GM18873 (cell line): Measurements from ENCODE around the gene CALHM3.
"Not testable (repeated sequence)": the region's sequence is repeated elsewhere in the genome, so short reads cannot be mapped to it uniquely, and the experiment has no call there.

Experiments
- ATAC-seq: cut with Tn5 transposase; IDR thresholded peaks from one replicate; pipeline ENCODE4 v1.9.1; 2021; ENCODE audit warnings: mild to moderate bottlenecking, moderate library complexity, moderate number of reproducible peaks; ENCODE audit not compliant: unreplicated experiment, low FRiP score

The CALHM3 gene

DNA sequence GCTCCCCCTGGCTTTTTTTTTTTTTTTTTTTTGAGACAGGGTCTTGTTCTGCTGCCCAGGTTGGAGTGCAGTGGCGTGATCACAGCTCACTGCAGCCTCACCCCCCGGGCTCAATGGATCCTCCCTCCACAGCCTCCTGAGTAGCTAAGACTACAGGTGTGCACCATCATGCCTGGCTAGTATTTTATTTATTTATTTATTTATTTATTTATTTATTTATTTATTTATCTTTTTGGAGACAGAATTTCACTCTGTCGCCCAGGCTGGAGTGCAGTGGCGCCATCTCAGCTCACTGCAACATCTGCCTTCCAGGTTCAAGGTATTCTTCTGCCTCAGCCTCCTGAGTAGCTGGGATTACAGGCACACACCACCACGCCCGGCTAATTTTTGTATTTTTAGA is 24.7 kb upstream of the CALHM3 start:
- not testable (repeated sequence) for ATAC-seq

DNA sequence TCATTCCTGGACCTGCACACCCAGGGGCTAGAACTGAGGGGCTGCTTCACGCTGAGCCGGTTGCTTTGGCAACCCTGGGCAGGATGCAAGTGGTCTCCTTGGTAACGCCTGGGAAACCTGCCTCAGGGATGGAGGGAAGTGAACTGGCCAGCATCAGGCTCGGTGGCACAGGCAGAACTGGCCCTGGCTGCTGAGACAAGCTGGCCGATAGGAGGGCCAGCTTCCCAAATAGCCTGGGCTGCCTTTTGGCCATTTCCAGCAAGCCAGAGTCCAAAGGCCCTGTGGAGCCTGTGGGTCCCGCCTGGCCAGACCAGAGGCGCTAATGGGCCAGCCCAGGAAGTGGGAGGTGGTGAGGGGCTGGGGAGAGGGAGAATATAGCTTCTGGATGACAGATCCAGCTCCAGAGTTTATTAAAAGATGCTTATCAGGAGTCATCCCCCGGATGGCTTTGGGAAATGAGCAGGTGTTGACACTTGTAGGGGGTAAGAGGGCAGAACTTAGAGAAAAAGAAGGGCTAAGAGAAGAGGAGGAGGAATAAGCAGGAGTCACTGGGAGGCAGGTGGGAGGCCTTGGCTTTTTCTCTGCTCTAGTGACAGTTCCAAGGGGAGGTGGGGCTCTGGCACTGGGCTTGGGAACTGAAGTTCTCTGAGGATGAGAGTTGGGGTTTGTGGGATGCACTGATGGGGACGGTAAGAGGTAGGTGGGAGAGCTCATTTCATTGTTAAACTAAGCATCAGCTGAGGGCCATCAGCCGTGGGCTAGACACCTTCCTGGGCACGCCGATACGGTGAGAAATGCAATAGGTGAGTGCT is 24.0 kb upstream of the CALHM3 start:
- ATAC-seq, result no peak

DNA sequence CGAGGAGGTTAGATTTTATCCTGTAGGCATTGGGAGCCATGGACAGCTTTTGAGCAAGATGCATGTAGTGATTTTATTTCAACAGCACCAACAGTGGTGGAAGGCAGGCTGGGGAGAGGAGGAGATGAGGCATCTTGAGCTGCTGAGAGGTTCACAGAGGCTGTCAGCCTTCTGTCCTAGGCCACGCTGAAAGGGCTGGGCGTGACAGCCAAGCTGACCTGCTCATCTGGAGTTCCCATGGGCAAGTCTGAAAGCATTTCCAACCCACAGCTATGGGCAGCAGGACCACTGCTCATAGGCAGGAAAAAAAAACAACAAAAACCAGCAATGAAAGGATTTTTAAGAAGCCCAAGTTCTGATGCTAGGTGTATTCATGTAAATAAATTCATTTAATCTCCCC is 22.1 kb upstream of the CALHM3 start:
- no peak for ATAC-seq

DNA sequence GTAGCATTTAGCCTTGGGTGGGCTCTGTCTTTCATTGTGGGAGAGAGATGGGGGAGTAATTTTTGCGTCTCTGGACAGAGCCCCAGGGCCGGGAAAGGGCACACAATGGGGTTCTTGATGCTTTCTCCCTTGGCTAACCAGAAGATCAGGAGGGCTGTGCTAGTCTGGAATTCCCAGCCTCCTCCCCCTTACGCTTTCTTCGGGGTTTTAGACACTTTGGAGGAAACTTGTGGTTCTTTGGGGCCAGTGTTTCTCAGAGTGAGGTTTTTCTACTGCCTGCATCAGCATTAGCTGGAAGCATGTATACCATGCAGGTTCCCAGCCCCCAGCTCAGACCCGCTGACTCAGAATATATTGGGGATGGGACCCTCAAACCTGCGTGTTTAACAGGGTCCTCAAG is 21.4 kb upstream of the CALHM3 start:
- no peak for ATAC-seq

DNA sequence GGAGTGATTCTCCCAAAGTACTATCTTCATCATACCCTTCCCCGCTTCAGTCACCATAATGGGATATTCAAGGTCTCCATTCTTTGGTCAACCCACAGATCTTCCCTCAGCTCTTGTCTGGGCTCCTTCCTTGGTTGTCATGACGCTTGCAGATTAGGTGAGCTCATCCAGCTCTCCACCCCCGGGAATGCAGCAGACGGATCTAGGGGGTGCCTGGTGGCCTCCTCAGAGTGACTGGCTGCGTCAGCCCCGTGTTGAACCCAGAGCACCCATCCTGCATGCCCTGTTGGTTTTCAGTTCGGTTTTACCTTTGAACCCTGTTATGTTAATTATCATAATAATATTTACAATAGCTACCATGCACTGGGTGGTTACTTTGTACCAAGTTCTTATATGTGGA is 20.8 kb upstream of the CALHM3 start:
- ATAC-seq, result no peak

DNA sequence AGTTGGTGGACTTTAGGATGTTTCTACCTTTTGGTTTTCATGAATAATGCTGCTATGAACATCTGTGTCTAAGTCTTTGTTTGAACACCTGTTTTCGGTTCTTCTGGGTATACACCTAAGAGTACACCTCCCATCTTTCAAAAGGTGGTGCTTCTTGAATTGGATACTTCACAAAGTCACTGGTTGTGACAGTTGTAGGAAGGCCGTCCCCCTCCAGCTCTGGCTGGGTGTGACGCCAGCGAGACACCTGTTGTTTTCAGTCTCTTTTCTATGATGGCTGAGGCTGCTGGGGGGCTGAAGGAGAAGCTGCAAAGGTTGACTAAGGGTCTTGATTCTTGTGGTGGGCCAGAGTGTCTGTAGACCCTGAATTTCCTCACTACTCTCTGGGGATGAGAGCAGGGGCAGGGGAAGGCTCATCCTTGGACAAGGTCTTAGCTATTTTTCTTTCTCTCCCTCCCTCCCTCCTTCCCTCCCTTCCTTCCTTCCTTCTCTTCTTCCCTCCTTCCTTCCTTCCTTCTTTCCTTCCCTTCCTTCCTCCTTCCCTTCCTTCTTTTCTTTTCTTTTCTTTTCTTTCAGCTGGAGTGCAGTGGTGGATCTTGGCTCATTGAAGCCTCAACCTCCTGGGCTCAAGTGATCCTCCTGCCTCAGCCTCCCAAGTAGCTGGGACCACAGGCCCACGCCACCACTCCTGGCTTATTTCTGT is 20.0 kb upstream of the CALHM3 start:
- no peak for ATAC-seq

DNA sequence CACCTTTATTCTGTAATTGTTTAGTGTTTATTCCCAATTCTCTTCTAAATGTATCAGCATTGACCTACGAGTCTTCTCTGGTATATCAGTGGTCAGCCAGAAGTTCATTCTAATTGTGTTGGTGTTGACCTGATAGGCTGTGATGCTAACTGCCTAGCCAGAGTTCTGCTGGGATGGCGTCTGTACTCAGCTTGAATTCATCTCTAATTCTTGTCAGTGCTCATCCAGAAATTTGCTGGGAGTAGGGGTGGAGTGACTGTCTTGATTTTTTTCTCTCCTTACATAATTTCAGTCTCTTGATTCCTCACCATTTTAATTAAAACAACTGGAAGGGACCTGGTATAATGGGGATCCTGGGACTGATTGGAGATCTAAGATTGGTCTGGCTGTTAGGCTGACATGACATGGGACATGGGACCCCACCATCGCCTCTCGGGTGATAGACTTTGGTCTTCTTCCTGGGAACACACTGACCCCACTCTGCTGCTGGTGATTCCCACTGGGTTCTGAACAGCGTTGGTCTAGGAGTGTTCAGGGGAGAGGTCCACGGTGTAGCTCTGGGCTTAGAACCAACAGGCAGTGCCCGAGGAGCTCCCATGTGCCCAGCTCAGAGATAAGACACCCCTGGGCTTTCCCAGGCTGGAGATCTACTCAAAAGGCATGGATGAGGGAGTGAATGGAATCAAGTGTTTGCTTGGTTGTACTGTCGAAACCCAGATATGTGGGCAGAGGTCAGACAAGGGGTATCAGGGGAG is 18.3 kb upstream of the CALHM3 start:
- ATAC-seq, result no peak

DNA sequence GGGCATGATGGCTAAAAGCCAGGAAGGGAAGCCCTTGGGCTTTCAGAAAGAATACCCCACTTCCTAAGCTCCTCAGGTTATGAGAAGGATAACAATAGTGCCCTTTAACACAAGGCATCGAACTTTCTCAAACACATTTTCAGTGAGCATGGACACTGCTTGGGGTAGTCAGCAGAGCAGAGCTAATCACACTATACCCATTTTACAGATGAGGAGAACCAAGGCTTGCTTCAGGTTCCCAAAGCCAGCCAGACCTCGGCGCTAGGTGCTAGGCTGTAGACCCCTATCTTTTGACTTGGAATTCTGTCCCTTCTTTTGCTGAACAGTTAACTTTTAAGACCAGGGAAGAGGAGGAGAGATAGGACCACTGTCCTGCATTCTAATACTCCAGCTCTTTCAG is 16.3 kb upstream of the CALHM3 start:
- no peak for ATAC-seq

DNA sequence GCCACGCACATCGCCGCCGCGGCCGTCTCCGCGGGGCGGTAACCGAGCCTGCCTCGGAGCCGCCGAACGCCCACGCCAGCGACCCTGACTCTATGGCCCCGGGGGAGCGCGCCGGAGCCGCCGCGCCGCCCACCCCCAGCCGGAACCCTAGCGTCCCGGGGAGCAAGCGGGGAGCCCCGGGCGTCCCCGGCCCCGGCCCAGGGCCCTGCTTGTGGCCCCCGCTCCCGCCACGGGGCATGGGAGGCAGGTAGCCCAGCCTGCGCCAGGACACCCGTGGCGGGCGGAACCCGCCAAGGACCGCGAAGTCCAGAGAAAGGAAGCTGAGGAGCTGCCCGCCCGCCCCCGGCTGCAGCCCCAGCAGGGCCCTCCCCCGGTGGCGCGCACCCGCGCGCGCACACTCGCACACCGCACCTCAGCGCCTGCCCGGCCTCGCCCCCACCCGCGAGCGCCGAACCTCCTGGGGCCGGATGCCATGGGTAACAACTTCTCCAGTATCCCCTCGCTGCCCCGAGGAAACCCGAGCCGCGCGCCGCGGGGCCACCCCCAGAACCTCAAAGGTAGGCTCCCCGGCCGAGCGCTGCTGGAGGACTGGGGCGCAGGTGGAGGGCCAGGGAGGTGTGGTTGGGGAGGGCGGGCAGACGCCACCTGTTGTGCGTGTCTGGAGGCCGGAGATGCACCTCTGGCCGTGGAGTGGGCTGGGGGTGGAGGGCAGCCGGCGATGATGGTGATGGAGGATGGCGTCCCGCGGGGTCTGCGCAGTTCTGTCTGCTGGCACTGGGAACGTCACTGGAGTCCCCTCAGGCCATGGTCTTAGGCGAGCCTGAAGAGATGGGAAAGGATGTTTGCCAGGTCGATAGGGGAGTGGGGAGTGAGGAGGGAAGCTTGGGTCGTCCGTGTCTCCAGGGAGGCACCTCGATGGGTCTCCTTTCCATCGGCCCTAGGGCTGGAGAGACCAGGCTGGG is 15.2 kb upstream of the CALHM3 start:
- ATAC-seq, result no peak

DNA sequence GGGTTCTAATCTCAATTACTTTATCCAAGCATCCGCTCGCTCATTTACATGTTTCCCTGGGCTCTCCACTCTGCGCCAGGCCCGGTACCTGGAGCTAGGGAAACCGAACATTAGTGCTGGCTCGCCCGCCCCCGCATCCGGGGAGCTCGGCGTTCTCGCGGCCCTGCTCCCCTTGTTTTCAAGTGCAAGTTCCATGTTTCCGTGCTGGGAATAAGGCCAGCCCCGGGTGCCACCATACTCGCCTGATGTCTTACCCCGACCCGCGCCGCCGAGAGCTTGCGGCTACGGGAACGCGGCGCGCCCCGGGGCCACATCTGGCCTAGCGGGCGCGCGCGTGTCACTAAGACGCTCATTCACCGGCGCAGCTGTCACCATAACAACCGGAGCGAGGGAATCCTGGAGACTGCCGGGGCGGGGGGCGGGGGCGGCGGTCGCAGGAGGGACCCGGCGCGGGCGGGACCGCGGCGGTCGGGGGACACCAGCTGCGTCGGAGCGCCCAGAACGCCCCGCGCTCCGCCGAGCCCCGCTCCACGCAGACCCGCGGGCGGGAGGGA is 14.4 kb upstream of the CALHM3 start, which contains the start of gene NEURL1:
Gene NEURL1, plus strand, starts transcription at position 344 of the 554 bp plus-strand sequence. CDS start 683 bp downstream, outside the sequence.
- ATAC-seq, result no peak

DNA sequence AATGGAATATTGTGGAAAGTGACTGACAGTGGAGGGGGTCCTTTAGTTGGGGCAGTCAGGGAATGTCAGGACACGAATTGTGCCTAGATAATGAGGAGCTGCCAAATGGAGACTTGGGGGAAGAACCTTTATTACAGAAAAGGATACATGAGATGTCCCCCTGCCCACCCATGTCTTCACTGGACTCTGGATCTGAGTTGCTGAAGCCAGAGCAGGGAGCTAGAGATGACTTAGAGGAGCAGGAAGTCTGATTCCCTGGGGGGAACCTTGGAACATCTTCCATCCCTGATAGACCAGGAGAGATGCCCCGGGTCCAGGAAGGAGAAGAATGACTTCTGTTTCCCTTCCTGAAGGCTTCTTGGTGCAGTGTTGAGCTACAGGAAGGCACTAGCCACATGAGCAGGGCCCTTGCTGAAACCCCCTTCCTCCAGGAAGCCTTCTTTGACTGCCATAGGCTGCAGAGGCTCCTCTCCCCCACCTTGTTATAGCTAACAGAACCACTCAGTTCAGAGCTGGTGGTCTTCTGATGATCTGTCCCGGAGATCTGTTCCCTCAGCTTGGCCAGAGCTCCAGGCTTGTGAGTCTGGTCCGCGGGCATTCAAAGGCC is 13.7 kb upstream of the CALHM3 start:
- no peak for ATAC-seq

DNA sequence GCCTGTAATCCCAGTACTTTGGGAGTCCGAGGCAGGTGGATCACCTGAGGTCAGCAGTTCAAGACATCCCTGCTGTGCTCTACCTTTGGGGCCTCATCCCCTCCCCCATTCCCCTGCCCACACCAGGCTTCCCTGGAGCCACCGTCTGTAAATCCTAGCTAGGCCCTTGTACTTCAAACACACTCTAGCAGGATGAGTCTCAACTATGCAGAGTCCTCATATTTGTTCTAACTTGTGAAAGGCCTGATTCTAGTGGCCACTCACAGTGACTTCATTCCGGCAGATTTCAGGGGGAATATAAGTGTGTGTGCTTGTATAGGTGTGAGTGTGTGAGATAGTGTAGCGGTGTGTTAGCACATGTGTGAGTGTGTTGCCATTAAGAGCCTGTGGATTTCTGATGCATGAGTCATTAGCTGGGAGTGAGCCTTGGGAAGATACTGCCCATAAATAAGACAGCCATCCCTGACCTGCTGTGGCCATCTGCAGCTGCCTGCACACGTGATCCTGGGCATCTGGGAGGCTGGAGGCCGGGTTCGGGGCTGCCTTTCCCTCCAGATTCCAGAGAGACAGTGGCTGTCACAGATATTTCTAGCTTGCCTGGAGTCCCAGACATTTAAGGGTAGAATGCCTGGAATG is 12.8 kb upstream of the CALHM3 start:
- no peak for ATAC-seq

DNA sequence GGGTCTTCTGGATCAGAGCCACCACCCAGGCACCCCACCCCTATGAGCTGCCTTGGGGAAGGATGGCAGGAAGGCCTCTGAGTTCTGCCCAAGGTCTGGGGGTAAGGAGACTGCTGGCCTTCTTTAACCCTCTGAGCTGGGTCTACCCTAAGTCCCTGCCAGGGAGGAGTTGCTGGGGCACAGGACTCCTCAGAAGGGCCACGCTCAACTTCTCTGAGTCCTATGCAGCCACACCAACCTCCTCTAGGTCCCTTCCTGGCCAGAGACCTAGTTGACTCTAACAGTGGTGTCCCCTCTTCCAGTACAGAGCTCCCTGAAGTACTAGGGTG is 11.9 kb upstream of the CALHM3 start:
- no peak for ATAC-seq

DNA sequence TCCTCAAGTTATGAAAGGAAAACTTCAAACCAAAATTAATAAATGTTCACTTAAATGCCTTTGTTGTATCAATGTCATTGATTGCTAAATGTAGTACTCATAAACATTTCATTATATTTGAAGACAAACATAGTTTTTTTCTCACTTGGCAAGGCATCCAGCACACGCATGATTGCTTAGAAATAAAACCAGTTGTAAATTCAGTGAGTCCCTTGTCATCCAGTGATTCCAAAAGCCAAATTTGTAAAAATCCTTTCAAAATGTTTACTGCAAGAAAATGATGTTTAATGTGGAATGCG is 8.3 kb upstream of the CALHM3 start:
- no peak for ATAC-seq

DNA sequence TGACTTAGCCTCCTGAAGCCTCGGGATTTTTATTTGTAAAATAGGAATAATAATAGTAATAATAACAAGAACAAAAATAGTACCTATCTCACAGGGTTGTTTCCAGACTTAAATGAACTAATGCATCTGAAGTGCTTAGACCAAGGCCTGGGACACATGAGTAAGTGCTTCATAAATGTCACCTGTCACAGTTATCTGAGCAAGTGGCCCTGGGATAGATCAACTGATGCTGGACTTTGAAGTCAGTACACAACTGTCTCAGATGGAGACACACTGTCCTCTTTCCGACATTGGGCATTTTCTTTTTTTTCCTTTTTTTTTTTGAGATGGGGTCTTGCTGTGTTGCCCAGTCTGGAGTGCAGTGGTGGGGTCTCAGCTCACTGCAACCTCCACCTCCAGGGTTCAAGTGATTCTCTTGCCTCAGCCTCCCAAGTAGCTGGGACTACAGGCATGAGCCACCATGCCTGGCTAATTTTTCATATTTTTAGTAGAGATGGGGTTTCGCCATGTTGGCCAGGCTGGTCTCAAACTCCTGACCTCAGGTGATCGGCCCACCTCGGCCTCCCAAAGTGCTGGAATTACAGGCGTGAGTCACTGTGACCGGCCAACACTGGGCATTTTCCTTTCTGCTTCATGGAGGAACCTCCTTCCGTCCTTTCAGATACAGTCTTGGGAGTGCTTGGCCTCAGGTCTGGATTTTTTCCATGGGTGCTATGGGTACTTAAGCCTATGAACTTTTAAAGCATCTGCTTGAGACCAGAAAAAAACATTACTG is 7.8 kb upstream of the CALHM3 start:
- not testable (repeated sequence) for ATAC-seq

DNA sequence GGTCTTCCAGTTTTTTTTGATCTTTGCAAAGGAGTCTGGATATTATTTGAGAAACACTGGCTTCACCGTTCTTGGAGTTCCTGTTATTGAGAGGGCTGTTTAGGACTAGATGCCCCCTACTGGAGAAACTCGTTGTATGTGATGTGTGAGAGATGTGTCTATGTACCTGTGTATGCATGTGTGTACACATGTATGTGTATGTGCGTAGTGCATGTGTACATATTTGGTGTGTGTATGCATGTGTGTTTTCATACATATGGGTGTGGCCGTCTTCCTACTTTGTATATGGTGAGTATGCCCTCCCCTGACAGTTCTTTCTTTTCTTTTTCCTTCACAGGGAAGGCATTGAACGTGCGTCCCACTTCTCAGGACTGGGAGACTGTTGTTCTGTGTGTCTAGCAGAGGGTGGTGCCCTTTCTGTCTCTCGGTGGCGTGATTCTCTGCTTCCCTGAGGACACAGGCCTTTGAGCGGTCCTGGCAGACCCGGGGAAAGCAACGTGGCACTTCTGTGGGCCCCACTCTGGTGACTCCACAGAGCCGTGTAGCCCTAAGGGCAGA is 3.0 kb upstream of the CALHM3 start:
- no peak for ATAC-seq

DNA sequence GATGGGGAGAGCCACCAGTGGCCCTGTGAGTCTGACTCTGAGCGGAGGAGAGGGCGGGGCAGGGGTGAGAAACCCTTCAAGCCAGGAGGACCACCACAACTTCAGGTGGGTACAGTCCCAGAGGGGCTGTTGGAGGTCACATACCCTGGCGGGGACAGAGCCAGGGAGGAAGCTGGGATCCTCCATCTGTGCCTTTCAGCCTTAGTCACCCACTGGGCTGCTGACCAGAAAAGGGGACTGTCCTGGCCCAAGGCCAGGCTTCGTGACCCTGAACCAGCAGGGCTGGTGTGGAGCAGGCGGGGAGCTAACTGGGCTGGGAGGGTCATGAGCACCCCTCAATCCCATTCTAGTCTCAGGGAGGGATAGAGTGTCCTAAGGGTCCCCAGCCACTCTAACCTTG is 1.5 kb upstream of the CALHM3 start:
- no peak for ATAC-seq

DNA sequence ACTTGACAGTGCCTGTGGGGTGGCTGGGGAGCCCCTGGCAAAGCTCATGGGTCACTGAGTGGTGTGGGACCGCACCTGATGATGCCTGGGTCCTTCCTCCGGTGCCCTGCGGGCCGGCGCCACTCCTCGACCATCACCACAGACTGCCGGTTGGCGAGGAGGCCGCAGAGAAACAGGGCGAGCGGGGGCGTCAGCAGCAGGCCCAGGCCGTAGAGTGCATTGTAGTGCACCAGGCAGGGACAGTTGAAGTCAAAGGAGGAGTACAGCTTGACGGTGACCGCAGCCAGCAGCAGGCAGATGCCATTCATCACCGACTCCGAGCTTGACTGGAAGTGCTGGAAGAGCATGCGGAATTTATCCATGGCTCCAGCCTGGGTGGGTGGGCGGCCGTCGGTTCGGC is 369 bp downstream of the CALHM3 start:
- no peak for ATAC-seq
